HUES48 (cell line): Measurements from ENCODE around the gene AMBP.

Experiments used
- H3K27ac ChIP-seq: one replicate; pipeline ENCODE4 v1.7.0; 2013; ENCODE audit warnings: low read depth, low read length, inconsistent platforms
- H3K27me3 ChIP-seq: 2 replicates; pipeline ENCODE4 v1.6.1; 2013; ENCODE audit warnings: mild to moderate bottlenecking, low read length; ENCODE audit not compliant: control insufficient read depth, insufficient read depth
- H3K36me3 ChIP-seq: 2 replicates; pipeline ENCODE4 v1.6.1; 2013; ENCODE audit warnings: low read length; ENCODE audit not compliant: control insufficient read depth, insufficient read depth
- H3K4me1 ChIP-seq: 2 replicates; pipeline ENCODE4 v1.6.1; 2013; ENCODE audit warnings: mild to moderate bottlenecking, low read length; ENCODE audit not compliant: control insufficient read depth, insufficient read depth
- H3K4me3 ChIP-seq: 2 replicates; pipeline ENCODE4 v1.5.1; 2013; ENCODE audit warnings: mild to moderate bottlenecking, low read depth, low read length
- H3K9ac ChIP-seq: 2 replicates; pipeline ENCODE4 v1.6.1; 2013; ENCODE audit warnings: mild to moderate bottlenecking, low read depth, low read length, moderate library complexity
- H3K9me3 ChIP-seq: 2 replicates; pipeline ENCODE4 v1.6.1; 2013; ENCODE audit warnings: low read length; ENCODE audit not compliant: control insufficient read depth, insufficient read depth

AMBP gene

DNA sequence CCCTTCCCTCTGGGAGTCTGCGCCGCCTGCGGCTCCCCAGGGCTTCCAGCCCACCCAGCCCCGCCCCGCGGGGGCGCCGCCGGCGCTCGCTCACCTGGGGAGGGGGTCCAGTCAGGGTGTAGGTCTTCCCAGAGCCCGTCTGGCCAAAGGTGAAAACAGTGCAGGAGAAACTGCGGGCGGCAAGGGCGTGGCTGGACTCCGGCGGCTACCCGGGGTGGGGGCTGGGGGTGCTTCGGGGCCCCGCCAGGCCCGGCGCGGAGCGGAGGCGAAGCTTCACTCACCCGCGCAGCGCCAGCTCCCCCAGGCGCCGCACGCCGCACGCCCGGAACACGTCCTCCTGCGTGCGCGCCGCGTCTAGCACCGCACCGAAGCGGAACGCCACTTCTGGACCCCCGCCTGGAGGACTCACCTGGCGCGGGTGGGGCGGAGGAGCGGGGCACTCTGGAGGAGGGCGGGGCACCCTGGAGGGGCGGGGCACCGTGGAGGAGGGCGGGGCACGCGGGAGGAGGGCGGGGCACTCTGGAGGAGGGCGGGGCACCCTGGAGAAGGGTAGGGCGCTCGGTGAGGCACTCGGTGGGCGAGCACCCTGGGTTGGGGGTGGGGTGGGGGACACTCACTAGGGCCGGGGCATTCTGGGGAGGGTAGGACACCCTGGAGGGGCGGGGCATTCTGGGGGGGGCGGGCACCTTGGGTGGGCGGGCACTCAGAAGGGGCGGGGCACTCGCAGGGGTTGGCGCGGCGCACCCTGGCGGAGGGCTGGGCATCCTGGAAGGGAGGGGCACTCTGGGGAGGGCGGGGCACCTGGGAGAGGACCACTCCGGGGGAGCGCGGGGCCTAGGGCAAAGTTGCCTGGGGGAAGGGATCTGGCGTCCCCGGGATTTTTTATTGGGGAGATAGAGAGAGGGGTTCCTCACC, 20.2 kb upstream of the AMBP start:
- Histone ChIP-seq H3K4me3 (peak overlapping the region; percentile 64), H3K4me1 (no peaks in the 10 kb centered on the region), H3K27ac (no peak overlapping the region), H3K9me3 (no peaks in the 10 kb centered on the region), H3K27me3 (peaks cover 27% of the 10 kb centered on the region), H3K36me3 (no peaks in the 10 kb centered on the region), H3K9ac (no peak overlapping the region)

DNA sequence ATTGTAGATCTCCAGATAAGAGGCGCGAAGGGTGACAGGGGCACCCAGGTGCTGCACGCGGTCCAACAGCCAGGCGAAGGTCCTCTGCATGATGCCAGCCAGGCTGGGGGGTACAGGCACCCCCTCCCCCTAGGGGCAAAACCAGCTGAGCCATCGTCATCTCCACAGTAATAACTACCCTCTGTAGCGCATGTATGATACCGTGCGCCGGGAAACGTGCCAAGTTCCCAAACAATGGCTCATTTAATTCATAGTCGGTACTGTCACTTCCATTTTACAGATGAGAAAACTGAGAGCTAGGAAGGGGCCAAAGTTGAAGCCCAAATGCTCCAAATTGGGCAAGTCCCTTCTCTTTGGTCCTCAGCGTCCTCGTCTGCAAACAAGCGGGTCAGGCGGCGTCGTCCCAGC, 19.5 kb upstream of the AMBP start:
- Histone ChIP-seq H3K9me3 (no peaks in the 10 kb centered on the region), H3K9ac (no peak overlapping the region), H3K4me1 (no peaks in the 10 kb centered on the region), H3K27ac (no peak overlapping the region), H3K4me3 (peak overlapping the region; percentile 64), H3K36me3 (no peaks in the 10 kb centered on the region), H3K27me3 (peaks cover 27% of the 10 kb centered on the region)

DNA sequence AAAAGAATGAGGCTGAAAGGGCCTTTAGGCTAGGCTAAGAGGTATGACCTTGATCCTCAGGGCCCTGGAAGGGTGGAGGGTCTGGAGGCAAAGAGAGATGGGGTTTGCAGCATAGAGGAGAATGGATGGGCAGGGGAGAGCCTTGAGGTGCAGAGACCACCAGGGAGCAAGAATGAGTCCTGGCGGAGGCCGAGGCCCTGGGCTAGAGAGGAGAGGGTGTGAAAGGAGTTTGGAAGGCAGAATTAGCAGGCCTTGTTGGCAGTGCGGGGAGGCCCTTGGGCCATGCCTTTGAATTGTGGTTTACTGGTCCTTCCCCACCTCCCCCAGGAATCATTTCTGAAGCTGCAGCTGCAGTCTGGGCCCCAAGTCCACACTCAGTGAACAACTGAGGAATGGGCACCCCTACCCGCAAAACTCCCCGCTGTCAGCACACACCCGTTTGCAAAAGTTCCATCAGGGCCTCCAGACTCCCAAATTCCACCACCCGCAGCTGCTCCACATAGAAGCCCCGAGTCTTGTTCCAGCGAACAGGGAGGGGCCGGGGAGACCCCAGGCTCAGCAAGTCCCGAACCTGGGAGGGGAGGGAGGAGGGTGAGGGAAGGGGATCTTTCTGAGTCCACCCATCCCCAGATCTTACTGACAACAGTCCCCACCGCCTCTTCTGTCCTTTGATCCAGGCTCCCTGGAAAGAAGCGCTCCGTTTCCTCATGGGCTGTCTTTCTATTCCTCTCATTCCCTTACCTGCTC, 18.9 kb upstream of the AMBP start:
- peak overlapping the region; percentile 64; the same call in 1 of the 2 replicates for H3K4me3 ChIP-seq
- H3K36me3 ChIP-seq, result no peaks in the 10 kb centered on the region
- peaks cover 27% of the 10 kb centered on the region for H3K27me3 ChIP-seq

DNA sequence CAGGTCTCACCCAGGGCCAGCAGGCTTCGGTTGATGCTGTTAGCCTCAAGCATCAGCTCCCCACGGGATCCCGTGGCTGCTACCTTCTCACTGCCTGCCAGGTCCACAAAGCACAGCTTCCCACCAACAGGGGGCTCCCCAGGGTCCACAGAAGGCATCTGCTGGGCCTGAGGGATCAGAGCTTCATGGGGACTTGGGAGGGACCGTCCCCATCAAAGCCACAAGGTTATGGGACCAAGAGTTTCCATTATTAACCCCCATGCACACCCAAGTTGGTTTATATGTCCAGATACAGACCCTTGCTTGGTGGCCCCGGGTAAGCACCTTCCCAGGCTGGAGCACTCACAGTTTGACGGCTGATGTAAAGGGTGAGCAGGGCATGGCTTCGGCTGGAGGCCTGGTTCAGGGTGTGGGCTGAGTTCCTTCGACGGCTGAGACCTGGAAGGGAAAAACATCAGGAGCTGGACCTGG, 18.0 kb upstream of the AMBP start:
- no peak overlapping the region for H3K27ac ChIP-seq
- H3K9ac ChIP-seq, result no peak overlapping the region
- no peak overlapping the region for H3K4me3 ChIP-seq
- H3K27me3 ChIP-seq, result peaks cover 27% of the 10 kb centered on the region
- no peaks in the 10 kb centered on the region for H3K9me3 ChIP-seq
- H3K4me1 ChIP-seq, result no peaks in the 10 kb centered on the region
- no peaks in the 10 kb centered on the region for H3K36me3 ChIP-seq

More for the DNA sequence above, 18.9 kb upstream of the AMBP start:
- Histone ChIP-seq H3K9me3 (no peaks in the 10 kb centered on the region), H3K4me1 (no peaks in the 10 kb centered on the region), H3K27ac (no peak overlapping the region), H3K9ac (no peak overlapping the region)

DNA sequence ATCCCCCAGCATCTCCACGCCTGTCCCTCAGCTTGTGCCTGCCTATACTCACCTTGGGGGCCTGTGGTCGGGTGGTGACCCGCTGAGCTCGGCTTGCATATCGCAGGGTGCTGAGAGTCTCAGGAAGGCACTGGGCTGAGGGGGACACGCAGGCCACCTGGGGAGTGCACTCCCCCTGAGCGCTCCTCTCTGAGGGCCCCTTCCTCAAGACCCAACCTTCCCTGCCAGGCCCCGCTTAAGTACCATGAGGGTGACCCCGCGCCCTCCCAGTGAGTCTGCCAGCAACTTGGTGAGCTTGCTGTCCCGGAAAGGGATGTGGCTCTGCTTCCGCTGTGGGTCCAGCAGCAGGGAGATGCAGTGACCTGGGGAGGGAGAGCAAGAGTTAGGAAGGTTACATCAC, 16.9 kb upstream of the AMBP start:
- no peak overlapping the region for H3K4me3 ChIP-seq
- no peaks in the 10 kb centered on the region for H3K4me1 ChIP-seq
- peaks cover 22% of the 10 kb centered on the region for H3K27me3 ChIP-seq
- H3K9me3 ChIP-seq, result no peaks in the 10 kb centered on the region
- no peak overlapping the region for H3K9ac ChIP-seq
- no peak overlapping the region for H3K27ac ChIP-seq
- no peaks in the 10 kb centered on the region for H3K36me3 ChIP-seq

DNA sequence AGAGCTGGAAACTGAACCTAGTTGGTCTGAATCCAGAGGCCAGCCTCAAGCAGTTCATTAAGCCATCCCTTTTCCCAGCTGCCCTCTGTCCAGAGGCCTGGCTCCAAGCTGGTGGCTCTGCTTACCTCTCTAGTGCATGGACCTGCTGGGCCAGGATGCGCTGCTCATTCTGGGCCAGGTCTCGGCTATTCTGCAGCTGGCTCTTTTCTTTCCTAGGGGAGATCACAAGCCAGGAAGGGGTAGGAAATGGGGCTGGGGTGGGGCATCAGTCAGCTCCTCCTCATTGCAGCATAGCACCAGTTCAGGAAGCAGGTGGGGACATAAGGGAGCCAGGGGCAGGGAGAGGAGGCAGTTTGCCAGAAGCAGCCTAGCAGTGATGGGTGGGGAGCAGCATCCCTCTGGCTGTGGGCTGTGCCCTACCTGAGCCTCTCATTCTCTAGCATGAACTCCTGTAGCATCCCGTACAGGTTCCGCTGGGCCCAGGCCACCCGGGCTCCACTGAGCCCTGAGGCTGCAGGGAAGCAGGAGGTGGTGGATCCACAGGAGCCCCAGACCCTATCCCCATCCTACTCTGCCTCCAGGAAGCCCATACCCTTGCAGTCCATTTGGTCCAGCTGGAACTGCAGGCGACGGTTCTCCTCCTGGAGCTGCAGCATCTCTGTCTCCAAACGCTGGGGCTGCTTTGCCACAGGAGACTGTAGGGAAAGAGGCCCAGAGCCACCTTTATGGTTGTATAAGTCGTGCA, 15.8 kb upstream of the AMBP start:
- H3K9ac ChIP-seq, result no peak overlapping the region
- peaks cover 11% of the 10 kb centered on the region for H3K27me3 ChIP-seq
- no peaks in the 10 kb centered on the region for H3K9me3 ChIP-seq
- no peak overlapping the region for H3K27ac ChIP-seq
- H3K36me3 ChIP-seq, result no peaks in the 10 kb centered on the region
- H3K4me3 ChIP-seq, result no peak overlapping the region
- H3K4me1 ChIP-seq, result no peaks in the 10 kb centered on the region

DNA sequence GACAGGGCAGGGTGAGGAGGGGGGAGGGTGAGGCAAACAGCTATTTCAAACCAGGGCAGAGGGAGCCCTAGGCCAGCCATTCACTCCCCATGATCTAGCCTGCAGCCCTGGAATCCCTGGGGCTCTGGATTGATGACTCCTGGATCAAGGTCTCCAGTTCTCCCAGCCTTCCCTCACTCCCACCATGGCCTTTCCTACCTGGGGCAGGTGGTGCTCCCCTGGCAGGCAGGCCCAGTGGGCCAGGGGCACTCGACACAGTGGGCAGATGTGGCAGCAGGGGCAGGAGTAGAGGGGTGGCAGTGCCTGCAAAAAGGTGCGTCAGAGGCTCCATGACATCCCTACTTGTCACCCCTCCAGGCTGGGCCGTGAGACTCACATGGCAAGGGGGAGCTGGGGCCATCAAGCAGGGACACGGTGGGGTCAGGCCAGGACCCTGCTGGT, 15.0 kb upstream of the AMBP start:
- Histone ChIP-seq H3K4me3 (no peak overlapping the region), H3K27me3 (peaks cover 9% of the 10 kb centered on the region), H3K36me3 (no peaks in the 10 kb centered on the region), H3K9ac (no peak overlapping the region), H3K4me1 (no peaks in the 10 kb centered on the region), H3K9me3 (no peaks in the 10 kb centered on the region), H3K27ac (no peak overlapping the region)

DNA sequence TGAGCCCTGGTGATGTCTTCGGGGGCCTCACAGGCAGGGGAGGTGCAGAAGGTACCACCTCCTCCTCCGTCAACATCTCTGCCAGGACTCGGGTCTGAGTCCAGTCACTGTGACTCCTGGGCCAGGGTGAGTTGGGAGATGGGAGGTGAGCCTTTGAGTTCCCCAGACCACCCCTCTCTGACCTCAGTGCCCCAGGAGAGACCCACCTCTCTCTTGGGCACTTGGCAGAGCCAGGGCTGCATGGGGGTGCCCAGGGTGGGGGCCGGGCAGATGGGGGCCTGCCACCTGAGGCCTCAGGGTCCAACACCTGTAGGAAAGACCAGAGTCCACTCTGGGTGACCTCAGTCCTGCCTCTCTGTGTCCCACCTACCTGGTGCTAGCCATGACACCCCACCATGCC, 14.2 kb upstream of the AMBP start:
- no peak overlapping the region for H3K4me3 ChIP-seq
- H3K36me3 ChIP-seq, result no peaks in the 10 kb centered on the region
- no peak overlapping the region for H3K27ac ChIP-seq
- H3K27me3 ChIP-seq, result peaks cover 2% of the 10 kb centered on the region
- no peaks in the 10 kb centered on the region for H3K9me3 ChIP-seq
- H3K4me1 ChIP-seq, result no peaks in the 10 kb centered on the region
- H3K9ac ChIP-seq, result no peak overlapping the region

DNA sequence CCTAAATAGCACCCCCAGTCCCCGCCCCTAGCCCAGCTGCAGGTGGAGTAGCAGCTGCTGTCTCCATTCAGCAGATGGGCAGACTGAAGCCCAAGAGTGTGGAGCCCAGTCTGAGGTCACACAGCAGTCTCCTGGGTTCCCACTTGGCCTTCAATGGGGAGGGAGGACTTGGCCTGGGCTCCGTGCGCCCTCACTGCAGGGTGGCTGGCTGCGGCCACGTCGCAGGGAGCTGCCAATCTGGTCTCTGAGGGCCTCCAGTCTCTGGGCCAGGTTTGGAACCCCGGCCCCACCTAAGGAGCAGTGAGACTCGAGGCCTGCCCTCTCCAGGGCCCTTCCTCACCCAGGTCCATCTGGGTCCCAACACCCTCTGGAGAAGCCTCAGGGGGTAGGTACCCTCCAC, 13.6 kb upstream of the AMBP start:
- no peak overlapping the region for H3K27ac ChIP-seq
- H3K27me3 ChIP-seq, result no peaks in the 10 kb centered on the region
- no peak overlapping the region for H3K9ac ChIP-seq
- H3K4me3 ChIP-seq, result no peak overlapping the region
- no peaks in the 10 kb centered on the region for H3K9me3 ChIP-seq
- no peaks in the 10 kb centered on the region for H3K36me3 ChIP-seq
- H3K4me1 ChIP-seq, result no peaks in the 10 kb centered on the region

DNA sequence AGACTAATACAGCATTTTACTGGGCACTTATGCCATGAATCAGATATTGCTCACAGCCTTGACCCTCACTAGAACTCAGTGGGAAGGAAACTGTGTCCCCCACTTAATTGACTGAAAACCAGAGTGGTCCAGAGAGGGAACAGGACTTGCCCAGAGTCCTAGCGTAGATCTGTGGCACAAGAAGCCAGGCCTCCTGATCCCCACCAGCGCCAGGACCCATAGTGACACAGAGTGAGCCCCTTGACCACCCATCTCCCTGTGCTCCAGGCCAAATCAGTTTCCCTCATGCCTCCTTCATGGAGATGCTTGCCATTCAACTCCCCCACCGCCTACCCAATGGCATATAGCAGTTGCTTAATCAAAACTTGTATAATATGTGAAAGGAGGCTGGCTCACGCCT, 12.7 kb upstream of the AMBP start:
- Histone ChIP-seq H3K36me3 (no peaks in the 10 kb centered on the region), H3K4me3 (no peak overlapping the region), H3K9me3 (no peaks in the 10 kb centered on the region), H3K4me1 (no peaks in the 10 kb centered on the region), H3K27ac (no peak overlapping the region), H3K27me3 (no peaks in the 10 kb centered on the region), H3K9ac (no peak overlapping the region)
